Measurements from ENCODE around the gene SELL.

SELL gene

DNA sequence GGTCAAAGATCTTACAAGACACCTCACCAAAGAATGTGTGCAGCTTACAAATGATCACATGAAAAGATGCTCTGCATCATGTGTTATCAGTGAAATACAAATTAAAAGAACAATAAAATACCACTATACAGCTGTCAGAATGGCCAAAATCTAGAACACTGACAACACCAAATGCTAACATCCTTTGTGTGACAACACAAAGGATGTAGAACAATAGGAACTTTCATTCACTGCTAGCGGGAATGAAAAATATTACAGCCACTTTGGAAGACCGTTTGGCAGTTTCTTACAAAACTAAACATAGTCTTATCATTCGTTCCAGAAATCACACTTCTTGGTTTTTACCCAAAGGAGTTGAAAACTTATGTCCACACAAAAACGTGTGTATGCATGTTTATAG lies 60.9 kb downstream of the SELL start:
- no peaks in the 10 kb centered on the region for H3K4me1 ChIP-seq (ENCODE audit: control insufficient read depth in 2 of 2, insufficient read depth in 2 of 2, low read length in 2 of 2)

DNA sequence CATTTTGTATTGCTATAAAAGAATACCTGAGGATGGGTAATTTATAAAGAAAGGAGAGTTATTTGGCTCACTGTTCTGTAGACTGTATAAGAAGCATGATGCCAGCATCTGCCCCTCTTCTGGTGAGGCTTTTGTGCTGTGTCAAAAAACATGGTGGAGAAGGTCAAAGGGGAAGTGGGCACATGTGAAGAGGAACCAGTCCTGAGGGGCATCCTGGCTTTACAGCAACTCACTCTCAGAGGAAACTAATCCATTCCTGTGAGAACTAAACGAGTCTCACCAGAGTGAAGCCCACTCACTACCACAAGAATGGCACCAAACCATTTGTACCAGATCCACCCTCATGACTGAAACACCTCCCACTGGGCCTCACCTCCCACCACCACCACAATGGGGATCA lies 62.7 kb downstream of the SELL start:
- Histone ChIP-seq H3K27ac (ENCODE audit: low read depth in 2 of 2, low read length in 2 of 2) (no peak overlapping the region), H3K27me3 (ENCODE audit: control insufficient read depth in 2 of 2, insufficient read depth in 2 of 2, low read length in 2 of 2) (no peaks in the 10 kb centered on the region)

More for the DNA sequence above, 60.9 kb downstream of the SELL start:
- no peak overlapping the region for H3K27ac ChIP-seq (ENCODE audit: low read depth in 2 of 2, low read length in 2 of 2)
- H3K27me3 ChIP-seq (ENCODE audit: control insufficient read depth in 2 of 2, insufficient read depth in 2 of 2, low read length in 2 of 2): no peaks in the 10 kb centered on the region
- H3K4me3 ChIP-seq (ENCODE audit: low read length in 2 of 2): no peak overlapping the region
- H3K36me3 ChIP-seq (ENCODE audit: control insufficient read depth in 2 of 2, insufficient read depth in 2 of 2, low read length in 2 of 2): no peaks in the 10 kb centered on the region
- H3K9me3 ChIP-seq (ENCODE audit: control insufficient read depth in 2 of 2, low read length in 2 of 2): no peaks in the 10 kb centered on the region
- H3K9ac ChIP-seq (ENCODE audit: low read depth in 1 of 2, low read length in 2 of 2): no peak overlapping the region

DNA sequence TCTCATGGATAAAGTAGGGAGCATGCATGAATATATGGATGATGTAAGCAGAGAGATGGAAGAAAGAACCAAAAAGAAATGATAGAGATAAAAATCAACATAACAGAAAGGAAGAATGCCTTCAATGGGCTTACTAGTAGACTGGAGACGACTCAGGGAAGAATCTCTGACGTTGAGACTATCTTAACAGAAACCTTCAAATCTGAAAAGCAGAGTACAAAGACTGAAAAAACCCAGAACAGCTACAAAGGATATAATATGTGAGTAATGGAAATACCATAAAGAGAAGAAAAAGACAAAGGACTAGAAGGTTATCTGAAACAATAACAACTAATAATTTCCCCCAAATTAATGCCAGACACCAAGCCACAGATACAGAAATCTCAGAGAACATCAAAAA lies 63.2 kb downstream of the SELL start:
- H3K4me1 ChIP-seq (ENCODE audit: control insufficient read depth in 2 of 2, insufficient read depth in 2 of 2, low read length in 2 of 2): no peaks in the 10 kb centered on the region
- H3K27ac ChIP-seq (ENCODE audit: low read depth in 2 of 2, low read length in 2 of 2): no peak overlapping the region
- H3K27me3 ChIP-seq (ENCODE audit: control insufficient read depth in 2 of 2, insufficient read depth in 2 of 2, low read length in 2 of 2): no peaks in the 10 kb centered on the region
- H3K9me3 ChIP-seq (ENCODE audit: control insufficient read depth in 2 of 2, low read length in 2 of 2): no peaks in the 10 kb centered on the region
- no peaks in the 10 kb centered on the region for H3K36me3 ChIP-seq (ENCODE audit: control insufficient read depth in 2 of 2, insufficient read depth in 2 of 2, low read length in 2 of 2)
- no peak overlapping the region for H3K9ac ChIP-seq (ENCODE audit: low read depth in 1 of 2, low read length in 2 of 2)
- H3K4me3 ChIP-seq (ENCODE audit: low read length in 2 of 2): no peak overlapping the region

More for the DNA sequence above, 62.7 kb downstream of the SELL start:
- Histone ChIP-seq H3K9ac (ENCODE audit: low read depth in 1 of 2, low read length in 2 of 2) (no peak overlapping the region), H3K4me3 (ENCODE audit: low read length in 2 of 2) (no peak overlapping the region), H3K9me3 (ENCODE audit: control insufficient read depth in 2 of 2, low read length in 2 of 2) (no peaks in the 10 kb centered on the region), H3K36me3 (ENCODE audit: control insufficient read depth in 2 of 2, insufficient read depth in 2 of 2, low read length in 2 of 2) (no peaks in the 10 kb centered on the region), H3K4me1 (ENCODE audit: control insufficient read depth in 2 of 2, insufficient read depth in 2 of 2, low read length in 2 of 2) (no peaks in the 10 kb centered on the region)

DNA sequence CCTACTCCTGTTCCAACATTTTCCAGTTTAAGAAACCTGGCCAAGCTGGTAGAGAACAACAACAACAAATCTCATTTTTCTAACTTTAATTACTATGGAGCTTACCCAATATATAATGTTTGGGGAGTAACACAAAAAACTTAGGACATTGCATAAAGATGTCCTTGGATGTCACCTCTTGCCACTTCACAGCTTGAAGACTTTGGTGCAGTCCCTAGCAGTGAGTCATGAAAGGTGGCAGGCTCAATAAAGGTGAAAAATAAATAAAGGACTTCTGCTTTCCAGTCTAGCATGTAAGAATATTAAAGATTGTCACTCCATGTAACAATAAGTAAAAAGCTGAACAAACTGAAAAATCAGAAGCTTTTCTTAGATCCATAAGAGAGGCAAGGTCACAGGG lies 63.9 kb downstream of the SELL start:
- no peaks in the 10 kb centered on the region for H3K36me3 ChIP-seq (ENCODE audit: control insufficient read depth in 2 of 2, insufficient read depth in 2 of 2, low read length in 2 of 2)
- no peak overlapping the region for H3K27ac ChIP-seq (ENCODE audit: low read depth in 2 of 2, low read length in 2 of 2)
- H3K4me1 ChIP-seq (ENCODE audit: control insufficient read depth in 2 of 2, insufficient read depth in 2 of 2, low read length in 2 of 2): no peaks in the 10 kb centered on the region
- no peaks in the 10 kb centered on the region for H3K9me3 ChIP-seq (ENCODE audit: control insufficient read depth in 2 of 2, low read length in 2 of 2)
- H3K9ac ChIP-seq (ENCODE audit: low read depth in 1 of 2, low read length in 2 of 2): no peak overlapping the region
- no peak overlapping the region for H3K4me3 ChIP-seq (ENCODE audit: low read length in 2 of 2)
- no peaks in the 10 kb centered on the region for H3K27me3 ChIP-seq (ENCODE audit: control insufficient read depth in 2 of 2, insufficient read depth in 2 of 2, low read length in 2 of 2)

DNA sequence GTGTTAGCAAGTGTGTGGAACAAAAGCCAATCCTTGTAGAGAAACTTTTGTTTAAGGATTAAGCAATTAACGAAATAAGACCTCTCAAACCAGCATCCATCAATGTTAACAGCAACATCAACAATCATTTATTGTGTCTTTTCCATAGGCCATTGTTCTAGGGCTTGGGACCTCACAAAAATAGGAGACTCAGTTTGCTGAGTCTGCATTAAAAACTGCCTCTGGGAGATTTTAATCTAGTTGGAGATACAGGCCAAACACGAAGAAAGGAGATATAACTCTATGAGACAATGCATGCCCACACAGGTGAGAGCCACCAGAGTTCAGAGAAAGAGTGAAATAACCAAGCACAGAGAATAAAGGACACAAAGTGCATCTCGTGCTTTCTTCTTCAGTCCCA lies 67.1 kb downstream of the SELL start:
- H3K9ac ChIP-seq (ENCODE audit: low read depth in 1 of 2, low read length in 2 of 2): no peak overlapping the region

More for the DNA sequence above, 67.1 kb downstream of the SELL start:
- Histone ChIP-seq H3K4me3 (ENCODE audit: low read length in 2 of 2) (no peak overlapping the region), H3K9me3 (ENCODE audit: control insufficient read depth in 2 of 2, low read length in 2 of 2) (no peaks in the 10 kb centered on the region), H3K27ac (ENCODE audit: low read depth in 2 of 2, low read length in 2 of 2) (no peak overlapping the region), H3K4me1 (ENCODE audit: control insufficient read depth in 2 of 2, insufficient read depth in 2 of 2, low read length in 2 of 2) (no peaks in the 10 kb centered on the region), H3K27me3 (ENCODE audit: control insufficient read depth in 2 of 2, insufficient read depth in 2 of 2, low read length in 2 of 2) (no peaks in the 10 kb centered on the region), H3K36me3 (ENCODE audit: control insufficient read depth in 2 of 2, insufficient read depth in 2 of 2, low read length in 2 of 2) (no peaks in the 10 kb centered on the region)
